Measurements from ENCODE around the gene ADCY3. TPM values are rescaled to one million over a fixed set of nuclear protein-coding genes. Genes with fewer than 3 reads are reported as not detected.

Gene ADCY3
- total and polyA plus RNA-seq, 9 donors: 27.1 to 150 (median 97.4) TPM

DNA sequence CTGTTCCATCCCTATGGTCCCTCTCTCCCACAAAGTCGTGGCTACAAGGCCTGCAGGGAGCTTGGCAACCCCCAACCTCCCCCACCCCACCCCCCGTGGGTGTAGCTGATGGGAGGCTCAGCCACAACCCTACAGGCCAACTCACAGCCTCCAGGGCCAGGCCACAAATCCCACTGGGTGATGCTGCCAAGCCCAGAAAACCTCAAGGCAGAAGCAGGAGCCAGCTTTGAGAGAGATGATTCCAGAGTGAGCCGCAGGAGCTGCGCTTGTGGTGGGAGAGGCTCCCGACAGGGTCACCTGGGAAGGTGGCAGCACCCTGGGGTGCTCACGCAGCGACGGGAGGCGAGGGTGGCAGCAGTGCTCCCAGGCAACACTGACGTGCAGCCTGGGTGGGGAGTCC lies 44.8 kb downstream of the ADCY3 start:
- WGBS, 3 donors: 67 to 86% (median 77%) methylated on average over 10 of the region's 10 CpGs
- H3K27ac ChIP-seq: no peak overlapping the region
- H3K36me3 ChIP-seq: no peaks in the 10 kb centered on the region
- TF ChIP-seq, protein P1, sequence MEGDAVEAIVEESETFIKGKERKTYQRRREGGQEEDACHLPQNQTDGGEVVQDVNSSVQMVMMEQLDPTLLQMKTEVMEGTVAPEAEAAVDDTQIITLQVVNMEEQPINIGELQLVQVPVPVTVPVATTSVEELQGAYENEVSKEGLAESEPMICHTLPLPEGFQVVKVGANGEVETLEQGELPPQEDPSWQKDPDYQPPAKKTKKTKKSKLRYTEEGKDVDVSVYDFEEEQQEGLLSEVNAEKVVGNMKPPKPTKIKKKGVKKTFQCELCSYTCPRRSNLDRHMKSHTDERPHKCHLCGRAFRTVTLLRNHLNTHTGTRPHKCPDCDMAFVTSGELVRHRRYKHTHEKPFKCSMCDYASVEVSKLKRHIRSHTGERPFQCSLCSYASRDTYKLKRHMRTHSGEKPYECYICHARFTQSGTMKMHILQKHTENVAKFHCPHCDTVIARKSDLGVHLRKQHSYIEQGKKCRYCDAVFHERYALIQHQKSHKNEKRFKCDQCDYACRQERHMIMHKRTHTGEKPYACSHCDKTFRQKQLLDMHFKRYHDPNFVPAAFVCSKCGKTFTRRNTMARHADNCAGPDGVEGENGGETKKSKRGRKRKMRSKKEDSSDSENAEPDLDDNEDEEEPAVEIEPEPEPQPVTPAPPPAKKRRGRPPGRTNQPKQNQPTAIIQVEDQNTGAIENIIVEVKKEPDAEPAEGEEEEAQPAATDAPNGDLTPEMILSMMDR (IDR thresholded peaks at IDR 0.05): no peak
- no peak for TF ChIP-seq POLR2A (IDR thresholded peaks at IDR 0.05)
- TF ChIP-seq EP300 (IDR thresholded peaks at IDR 0.05): no peak
- H3K4me3 ChIP-seq: no peak overlapping the region
- no peaks in the 10 kb centered on the region for H3K27me3 ChIP-seq
- intact Hi-C loops (cut with DNase I): loop anchor here in 1 of 4 donors (5.0 kb wide), 1 partner anchor 42 kb away; no protein-coding TSS in a partner anchor
- H3K9me3 ChIP-seq: no peaks in the 10 kb centered on the region
- DNase-seq: no peak
- H3K4me1 ChIP-seq (ENCODE audit: insufficient read depth): peaks cover 24% of the 10 kb centered on the region

DNA sequence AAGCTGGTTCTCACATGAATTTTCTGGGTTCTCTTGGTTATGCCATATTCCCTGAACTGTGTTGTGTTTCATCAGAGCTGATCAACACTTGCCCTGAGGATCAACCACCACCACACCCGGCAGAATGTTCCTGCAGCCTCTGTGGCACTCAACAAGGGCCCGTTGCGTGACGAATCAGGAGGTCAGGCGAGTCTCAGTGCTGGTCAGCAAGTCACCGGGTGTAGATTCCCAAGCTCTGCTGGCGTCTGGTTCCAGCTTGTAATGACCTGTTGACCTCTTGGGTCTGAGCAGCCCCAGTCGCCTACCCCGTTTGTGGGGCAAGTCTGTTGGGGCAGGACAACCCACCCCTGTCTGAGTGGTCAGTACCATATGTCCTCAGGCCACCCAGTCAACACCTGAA lies 46.0 kb downstream of the ADCY3 start:
- H3K36me3 ChIP-seq: no peaks in the 10 kb centered on the region
- peak overlapping the region; percentile 41 to 78 for H3K27ac ChIP-seq
- 68 to 88% (median 77%) methylated on average over 9 of the region's 9 CpGs for WGBS, 3 donors
- DNase-seq: peak in 1 of 5 donors; percentile 56
- H3K4me3 ChIP-seq: no peak overlapping the region
- no peaks in the 10 kb centered on the region for H3K9me3 ChIP-seq
- intact Hi-C loops (cut with DNase I): no loop called here
- H3K27me3 ChIP-seq: no peaks in the 10 kb centered on the region
- peaks cover 21% of the 10 kb centered on the region for H3K4me1 ChIP-seq (ENCODE audit: insufficient read depth)
- no peak for TF ChIP-seq POLR2A (IDR thresholded peaks at IDR 0.05)
- TF ChIP-seq EP300 (IDR thresholded peaks at IDR 0.05): no peak
- TF ChIP-seq, protein P1 (IDR thresholded peaks at IDR 0.05): no peak

DNA sequence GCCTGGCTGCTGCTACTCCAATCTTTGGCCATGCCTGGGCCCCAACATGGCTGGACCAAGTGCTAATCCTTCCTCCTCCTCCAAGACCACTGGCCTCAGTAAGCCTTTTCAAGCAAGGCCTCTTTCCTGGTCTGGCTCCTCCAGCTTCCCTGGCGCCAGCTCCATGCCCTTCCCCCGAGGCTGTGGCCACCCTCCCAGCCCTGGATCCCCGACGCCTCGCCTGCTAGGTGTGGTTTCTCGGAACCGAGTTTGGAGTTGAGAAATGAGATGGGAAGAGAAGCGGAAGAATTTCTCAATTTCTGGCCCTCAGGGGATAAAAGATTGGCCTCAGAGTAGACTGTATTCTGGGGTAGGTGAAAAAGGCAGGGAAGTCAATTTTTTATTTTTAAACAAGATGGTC lies 46.4 kb downstream of the ADCY3 start:
- H3K4me3 ChIP-seq: no peak overlapping the region
- 77 to 94% (median 83%) methylated on average over 8 of the region's 8 CpGs for WGBS, 3 donors
- DNase-seq: peak in 1 of 5 donors; percentile 69

DNA sequence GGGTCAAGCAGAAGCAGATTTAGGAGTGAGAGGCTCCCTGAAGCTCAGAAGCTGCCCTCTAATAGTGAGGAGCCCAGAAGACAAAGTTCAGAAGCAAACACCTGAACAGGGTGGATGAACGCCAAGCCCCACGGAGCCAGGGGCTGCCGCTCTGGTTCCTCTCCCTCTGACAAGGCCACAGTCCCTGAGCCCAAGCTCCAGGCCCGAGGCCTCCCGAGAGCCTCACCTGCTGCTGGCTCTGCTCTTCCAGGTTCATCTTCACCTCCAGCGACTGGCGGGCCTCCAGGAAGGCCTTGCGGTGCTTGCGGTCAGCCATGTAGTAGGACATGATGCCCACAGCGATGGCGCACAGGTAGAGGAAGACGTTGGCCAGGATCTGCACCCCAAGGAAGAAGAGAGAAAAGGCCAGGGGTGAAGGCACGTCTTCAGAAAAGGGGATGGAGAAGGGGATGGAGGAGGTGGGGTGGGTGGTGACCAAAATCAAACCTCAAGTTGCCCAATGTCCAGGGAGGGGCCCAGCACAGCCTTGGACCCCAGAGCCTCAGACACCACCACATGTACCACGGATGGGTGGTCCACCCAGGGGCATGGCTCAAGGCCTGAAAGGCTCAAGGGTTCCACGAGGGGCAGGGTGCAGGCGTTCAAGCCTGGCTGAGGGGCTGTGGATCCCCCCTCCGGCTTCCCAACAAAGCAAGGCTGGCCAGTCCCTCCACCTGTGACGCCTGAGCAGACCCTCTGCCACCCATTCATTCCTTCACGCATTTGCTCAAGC lies 47.5 kb downstream of the ADCY3 start:
- peaks cover 21% of the 10 kb centered on the region for H3K4me1 ChIP-seq (ENCODE audit: insufficient read depth)
- DNase-seq: peak in 1 of 5 donors; percentile 48
- TF ChIP-seq POLR2A (IDR thresholded peaks at IDR 0.05) (no peak), EP300 (IDR thresholded peaks at IDR 0.05) (no peak)
- TF ChIP-seq, protein P1 (IDR thresholded peaks at IDR 0.05): no peak

More for the DNA sequence above, 46.4 kb downstream of the ADCY3 start:
- TF ChIP-seq EP300 (IDR thresholded peaks at IDR 0.05) (peak; percentile 42), POLR2A (IDR thresholded peaks at IDR 0.05) (no peak)
- TF ChIP-seq, protein P1 (IDR thresholded peaks at IDR 0.05): no peak
- H3K27ac ChIP-seq: peak overlapping the region; percentile 48 to 78
- no peaks in the 10 kb centered on the region for H3K27me3 ChIP-seq
- intact Hi-C loops (cut with DNase I): no loop called here
- H3K36me3 ChIP-seq: no peaks in the 10 kb centered on the region
- no peaks in the 10 kb centered on the region for H3K9me3 ChIP-seq
- peaks cover 21% of the 10 kb centered on the region for H3K4me1 ChIP-seq (ENCODE audit: insufficient read depth)

More for the DNA sequence above, 47.5 kb downstream of the ADCY3 start:
- Histone ChIP-seq H3K4me3 (no peak overlapping the region), H3K36me3 (no peaks in the 10 kb centered on the region), H3K27ac (peak overlapping the region; percentile 48 to 78), H3K27me3 (no peaks in the 10 kb centered on the region), H3K9me3 (no peaks in the 10 kb centered on the region)
- 83 to 92% (median 87%) methylated on average over 19 of the region's 19 CpGs for WGBS, 3 donors
- intact Hi-C loops (cut with DNase I): no loop called here
